Muscle of back (tissue), 11 donors: ENCODE data around the gene LRMDA. TPM values are rescaled to one million over a fixed set of nuclear protein-coding genes. Genes with fewer than 3 reads are reported as not detected.

Source experiments
- DNase-seq, 3 donors: peaks; one replicate each; pipeline versions ENCODE4 v3.0.0 to v3.0.0-alpha.2; 2013
- polyA plus RNA-seq, 10 donors: library from polyadenylated mRNA; unstranded; fragments of 120-200 nt; gene quantifications; one replicate each; pipeline ENCODE4 v1.2.1, GENCODE V29; 2013; ENCODE audit not compliant: insufficient read length in 10 of 10

Gene LRMDA
- polyA plus RNA-seq, 10 donors = 3.6 to 9.3 (median 6.0) TPM

GRCh38 chr10:75634947-75635346 lies 203.5 kb downstream of the LRMDA start:
- DNase-seq = no peak

GRCh38 chr10:75638752-75639151 lies 207.3 kb downstream of the LRMDA start:
- peak in 1 of 3 donors; percentile 21 for DNase-seq

- DNase-seq = no peak
Observed at GRCh38 chr10:75639736-75640135, 208.3 kb downstream of the LRMDA start.

GRCh38 chr10:75640381-75640780 lies 209.0 kb downstream of the LRMDA start:
- peak in 1 of 3 donors; percentile 36 for DNase-seq

DNA sequence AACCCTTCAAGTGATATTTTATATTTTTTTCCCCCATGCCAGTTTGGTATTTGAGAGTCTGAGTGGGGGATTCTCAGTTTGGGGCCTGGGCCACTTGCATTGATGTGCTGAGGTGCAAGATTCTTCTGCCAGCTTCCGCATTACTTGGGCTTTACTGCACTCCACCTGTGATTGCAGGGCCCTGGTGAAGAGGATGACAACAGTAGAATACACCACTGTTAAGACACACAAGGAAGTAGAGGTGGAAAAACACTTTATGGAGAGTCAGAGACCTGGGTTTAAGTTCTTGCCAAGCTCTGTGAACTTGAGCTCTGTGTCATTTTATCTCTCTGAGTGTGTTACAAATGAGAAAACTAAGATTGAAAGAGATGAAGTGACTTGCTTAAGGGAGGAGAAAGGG lies 209.4 kb downstream of the LRMDA start:
- no peak for DNase-seq

- DNase-seq = no peak
Observed at GRCh38 chr10:75643405-75643804, 212.0 kb downstream of the LRMDA start.

GRCh38 chr10:75643944-75644692 lies 212.7 kb downstream of the LRMDA start:
- DNase-seq = no peak

DNA sequence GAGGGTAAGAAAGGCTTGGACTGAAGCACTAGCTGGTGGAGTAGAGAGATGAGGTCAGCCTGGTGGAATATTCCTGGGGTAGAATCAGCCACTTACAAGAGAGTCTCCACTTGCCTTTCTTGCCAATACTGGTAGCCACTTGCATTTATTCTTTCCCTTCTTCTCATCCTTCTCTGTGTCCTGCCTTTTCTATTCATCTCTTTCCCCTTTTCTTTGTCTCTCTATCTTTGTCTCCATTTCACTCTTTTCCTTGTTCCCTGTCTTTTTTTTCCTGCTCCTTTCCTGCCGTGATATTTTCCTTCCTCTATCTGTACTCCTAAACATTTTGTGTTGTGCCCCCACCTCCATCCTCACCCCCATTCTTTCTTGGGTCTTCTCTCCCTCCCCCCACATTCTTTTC lies 214.3 kb downstream of the LRMDA start:
- no peak for DNase-seq

GRCh38 chr10:75646218-75646915 lies 214.9 kb downstream of the LRMDA start:
- DNase-seq = no peak

DNA sequence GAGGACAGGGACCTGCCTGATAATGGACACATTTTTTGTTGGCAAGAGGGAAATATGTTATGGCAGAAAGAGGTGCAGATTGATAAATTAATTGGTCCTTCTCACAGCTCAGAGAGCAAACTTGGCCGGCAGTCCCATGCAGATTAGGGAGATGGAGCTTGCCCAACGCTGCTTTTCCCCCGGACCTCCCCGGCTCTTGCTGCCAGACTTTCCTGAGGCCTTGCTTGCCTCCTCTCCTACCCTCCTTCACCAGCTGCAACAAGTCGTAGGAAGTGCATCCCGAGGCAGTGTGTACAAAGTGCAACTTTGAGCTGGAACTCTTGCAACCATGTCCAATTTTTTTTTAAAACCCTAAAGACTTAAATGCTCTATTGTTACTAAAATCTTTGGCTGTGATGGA lies 215.5 kb downstream of the LRMDA start:
- no peak for DNase-seq

DNA sequence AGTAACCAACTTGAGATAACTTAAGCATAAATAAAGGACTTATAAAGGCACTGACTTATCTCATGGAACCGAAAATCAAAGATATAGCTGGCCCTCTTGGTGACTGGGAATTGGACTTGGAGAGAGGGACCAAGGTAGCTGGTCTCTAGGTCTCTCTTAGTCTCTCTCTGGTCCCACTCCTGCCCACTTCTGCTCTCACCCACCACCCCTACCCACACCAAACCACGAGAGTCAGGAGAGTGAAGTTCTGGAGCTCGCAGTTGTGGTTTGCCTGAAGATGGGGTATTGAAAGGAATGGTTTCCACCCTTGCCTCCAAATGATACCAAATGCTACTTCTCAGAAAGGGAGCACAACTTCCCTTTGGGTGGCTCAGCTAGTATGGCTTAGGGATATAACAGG lies 216.3 kb downstream of the LRMDA start:
- DNase-seq = no peak

DNA sequence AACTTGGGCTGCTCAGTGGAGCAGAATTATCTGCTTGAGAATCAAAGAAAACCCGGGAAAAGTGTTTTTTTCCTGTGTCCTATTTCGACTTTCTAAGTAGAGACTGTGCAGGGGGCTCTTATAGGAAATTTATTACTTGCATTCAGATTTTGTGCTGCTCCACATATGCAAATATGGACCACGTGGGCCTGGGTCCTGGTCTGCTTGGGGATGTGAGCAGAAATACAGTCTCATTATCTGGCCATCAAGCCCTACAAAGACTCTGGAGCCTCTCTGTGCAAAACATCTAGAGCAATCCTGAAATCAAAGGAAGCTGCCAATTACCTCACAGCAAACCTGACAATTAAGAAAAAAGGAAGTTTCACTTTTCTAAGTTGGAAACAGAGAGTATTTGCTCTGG lies 216.9 kb downstream of the LRMDA start:
- DNase-seq = no peak

- no peak for DNase-seq
Observed at GRCh38 chr10:75648854-75649253, 217.4 kb downstream of the LRMDA start.

DNA sequence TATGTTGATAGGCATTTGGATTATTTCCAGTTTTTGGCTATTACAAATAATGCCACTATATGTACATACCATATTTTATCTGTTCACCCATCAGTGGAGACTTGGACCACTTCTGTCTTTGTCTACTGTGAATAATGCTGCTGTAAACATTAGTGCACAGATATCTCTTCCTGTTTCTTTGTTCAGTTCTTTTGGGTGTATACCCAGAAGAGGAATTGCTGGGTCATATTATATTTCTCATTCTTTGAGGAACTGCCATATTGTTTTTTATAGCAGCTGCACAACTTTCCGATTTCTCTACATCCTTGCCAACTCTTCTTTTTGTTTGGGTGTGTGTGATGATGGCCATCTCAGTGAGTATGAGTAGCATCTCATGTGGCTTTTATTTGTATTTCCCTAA lies 218.0 kb downstream of the LRMDA start:
- DNase-seq = no peak

- no peak for DNase-seq
Observed at GRCh38 chr10:75650648-75651047, 219.2 kb downstream of the LRMDA start.

GRCh38 chr10:75651417-75651816 lies 220.0 kb downstream of the LRMDA start:
- no peak for DNase-seq

- no peak for DNase-seq
Observed at GRCh38 chr10:75652146-75652740, 220.8 kb downstream of the LRMDA start.

GRCh38 chr10:75653761-75654160 lies 222.3 kb downstream of the LRMDA start:
- DNase-seq = no peak

DNA sequence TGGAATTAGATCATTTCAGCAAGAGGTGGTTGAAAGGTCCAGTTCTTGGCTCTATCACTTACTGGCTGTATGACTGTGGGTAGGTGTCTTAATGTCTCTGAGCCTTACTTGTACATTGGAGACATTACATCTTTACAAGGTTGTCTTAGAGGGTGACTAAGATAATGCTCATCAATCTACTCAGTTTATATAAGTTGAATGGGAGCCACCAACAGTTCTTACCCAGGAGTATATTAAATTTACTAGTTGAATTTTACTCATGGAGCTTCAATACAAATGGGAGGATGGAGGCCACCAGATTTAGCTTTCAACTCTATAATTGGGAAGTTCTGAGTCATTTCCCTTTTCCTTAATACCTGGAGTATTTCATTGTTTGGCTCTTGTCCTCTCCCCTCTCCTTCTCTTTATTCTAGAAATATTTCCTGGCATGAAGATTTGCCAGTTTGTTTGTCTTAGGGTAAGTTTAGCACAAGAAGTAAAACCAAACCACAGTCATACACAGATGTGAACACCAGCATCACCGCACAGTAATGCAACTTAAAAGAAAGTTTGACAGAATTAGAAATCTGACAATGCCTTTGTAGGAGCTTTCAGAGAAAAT lies 222.8 kb downstream of the LRMDA start:
- no peak for DNase-seq

DNA sequence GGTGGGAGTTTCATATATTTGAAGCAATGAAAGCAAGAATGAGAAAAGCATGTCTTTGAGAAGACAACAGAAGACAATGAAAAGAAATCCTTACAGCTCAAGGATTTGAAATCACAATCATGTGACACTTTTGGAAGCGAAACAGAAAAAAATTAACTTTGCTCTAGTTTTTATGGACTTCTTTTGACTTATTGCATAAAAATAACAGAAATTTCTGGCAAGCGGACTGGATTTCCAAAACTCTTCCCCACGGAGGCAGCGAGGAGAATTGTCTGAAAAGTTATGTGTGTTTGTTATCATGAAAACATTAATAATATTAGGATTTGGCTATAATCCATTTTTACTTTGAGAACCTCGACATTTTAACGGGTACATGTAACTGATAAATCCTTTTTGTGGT lies 223.3 kb downstream of the LRMDA start:
- peak; percentile 51 to 82 (median 62) for DNase-seq

- DNase-seq = peak in 1 of 3 donors; percentile 27
Observed at GRCh38 chr10:75655791-75656451, 224.5 kb downstream of the LRMDA start.

- no peak for DNase-seq
Observed at GRCh38 chr10:75657351-75657750, 225.9 kb downstream of the LRMDA start.
